ENCODE data around the gene ATF6. TPM values are rescaled to one million over a fixed set of nuclear protein-coding genes. Genes with fewer than 3 reads are reported as not detected.

Gene ATF6
- total and polyA plus RNA-seq, 2 donors from 2014 or later: 11.5 to 35.6 TPM

GRCh38 chr1:161987872-161988271, 221.8 kb downstream of the ATF6 start:
- Histone ChIP-seq H3K4me3 (ENCODE audit: low read length in 3 of 3) (no peak overlapping the region), H3K4me1 (ENCODE audit: control insufficient read depth in 2 of 3, insufficient read depth in 2 of 3, low read depth in 1 of 3, low read length in 3 of 3) (no peaks in the 10 kb centered on the region), H3K9ac (ENCODE audit: low read length in 3 of 3) (no peak overlapping the region), H3K9me3 (ENCODE audit: control insufficient read depth in 2 of 3, insufficient read depth in 1 of 3, low read length in 3 of 3) (peaks cover 0 to 11% (median 0%) of the 10 kb centered on the region in 3 donors), H3K27me3 (ENCODE audit: control insufficient read depth, insufficient read depth, low read length) (no peaks in the 10 kb centered on the region), H3K36me3 (ENCODE audit: control insufficient read depth in 2 of 3, insufficient read depth in 3 of 3, low read length in 3 of 3) (no peaks in the 10 kb centered on the region), H3K27ac (ENCODE audit: low read depth in 2 of 2, low read length in 2 of 2) (no peak overlapping the region)
- DNase-seq (no peak), FAIRE-seq (no peak)
- TF ChIP-seq, protein P1, sequence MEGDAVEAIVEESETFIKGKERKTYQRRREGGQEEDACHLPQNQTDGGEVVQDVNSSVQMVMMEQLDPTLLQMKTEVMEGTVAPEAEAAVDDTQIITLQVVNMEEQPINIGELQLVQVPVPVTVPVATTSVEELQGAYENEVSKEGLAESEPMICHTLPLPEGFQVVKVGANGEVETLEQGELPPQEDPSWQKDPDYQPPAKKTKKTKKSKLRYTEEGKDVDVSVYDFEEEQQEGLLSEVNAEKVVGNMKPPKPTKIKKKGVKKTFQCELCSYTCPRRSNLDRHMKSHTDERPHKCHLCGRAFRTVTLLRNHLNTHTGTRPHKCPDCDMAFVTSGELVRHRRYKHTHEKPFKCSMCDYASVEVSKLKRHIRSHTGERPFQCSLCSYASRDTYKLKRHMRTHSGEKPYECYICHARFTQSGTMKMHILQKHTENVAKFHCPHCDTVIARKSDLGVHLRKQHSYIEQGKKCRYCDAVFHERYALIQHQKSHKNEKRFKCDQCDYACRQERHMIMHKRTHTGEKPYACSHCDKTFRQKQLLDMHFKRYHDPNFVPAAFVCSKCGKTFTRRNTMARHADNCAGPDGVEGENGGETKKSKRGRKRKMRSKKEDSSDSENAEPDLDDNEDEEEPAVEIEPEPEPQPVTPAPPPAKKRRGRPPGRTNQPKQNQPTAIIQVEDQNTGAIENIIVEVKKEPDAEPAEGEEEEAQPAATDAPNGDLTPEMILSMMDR (IDR thresholded peaks at IDR 0.05; ENCODE audit: borderline replicate concordance, extremely low read depth, insufficient read depth): no peak
- intact Hi-C loops (cut with DNase I): no loop called here

- no peaks in the 10 kb centered on the region for H3K4me1 ChIP-seq (ENCODE audit: control insufficient read depth in 2 of 3, insufficient read depth in 2 of 3, low read depth in 1 of 3, low read length in 3 of 3)
- FAIRE-seq (no peak), DNase-seq (no peak)
- no peaks in the 10 kb centered on the region for H3K36me3 ChIP-seq (ENCODE audit: control insufficient read depth in 2 of 3, insufficient read depth in 3 of 3, low read length in 3 of 3)
- H3K27me3 ChIP-seq (ENCODE audit: control insufficient read depth, insufficient read depth, low read length): no peaks in the 10 kb centered on the region
- no peak overlapping the region for H3K4me3 ChIP-seq (ENCODE audit: low read length in 3 of 3)
- TF ChIP-seq, protein P1 (IDR thresholded peaks at IDR 0.05; ENCODE audit: borderline replicate concordance, extremely low read depth, insufficient read depth): no peak
- intact Hi-C loops (cut with DNase I): no loop called here
- no peak overlapping the region for H3K27ac ChIP-seq (ENCODE audit: low read depth in 2 of 2, low read length in 2 of 2)
- H3K9ac ChIP-seq (ENCODE audit: low read length in 3 of 3): no peak overlapping the region
- peaks cover 0 to 11% (median 0%) of the 10 kb centered on the region in 3 donors for H3K9me3 ChIP-seq (ENCODE audit: control insufficient read depth in 2 of 3, insufficient read depth in 1 of 3, low read length in 3 of 3)
These were observed 222.3 kb downstream of the ATF6 start for GRCh38 chr1:161988413-161988812.

DNA sequence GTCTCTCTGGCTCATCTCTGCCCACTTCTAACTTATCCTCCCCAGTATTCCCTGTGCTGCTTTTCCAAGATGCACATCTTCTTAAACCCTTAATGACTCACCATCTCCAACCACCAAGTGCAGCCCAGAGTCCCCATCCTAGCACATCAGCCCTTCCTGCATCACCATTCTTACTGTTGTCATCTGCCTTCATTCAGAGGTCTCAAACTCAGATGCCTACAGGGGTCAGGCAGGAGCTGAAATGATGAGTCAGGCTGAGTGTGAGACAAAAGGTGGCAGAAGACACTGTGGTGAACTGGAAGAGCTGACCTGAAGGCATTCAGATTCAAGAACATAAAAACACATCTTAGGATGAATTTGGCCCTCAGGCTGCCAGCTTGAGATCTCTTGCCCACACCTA, 223.0 kb downstream of the ATF6 start:
- TF ChIP-seq, protein P1 (IDR thresholded peaks at IDR 0.05; ENCODE audit: borderline replicate concordance, extremely low read depth, insufficient read depth): no peak
- Histone ChIP-seq H3K27ac (ENCODE audit: low read depth in 2 of 2, low read length in 2 of 2) (no peak overlapping the region), H3K9ac (ENCODE audit: low read length in 3 of 3) (no peak overlapping the region), H3K9me3 (ENCODE audit: control insufficient read depth in 2 of 3, insufficient read depth in 1 of 3, low read length in 3 of 3) (peaks cover 0 to 11% (median 0%) of the 10 kb centered on the region in 3 donors), H3K27me3 (ENCODE audit: control insufficient read depth, insufficient read depth, low read length) (no peaks in the 10 kb centered on the region), H3K4me3 (ENCODE audit: low read length in 3 of 3) (no peak overlapping the region), H3K36me3 (ENCODE audit: control insufficient read depth in 2 of 3, insufficient read depth in 3 of 3, low read length in 3 of 3) (no peaks in the 10 kb centered on the region), H3K4me1 (ENCODE audit: control insufficient read depth in 2 of 3, insufficient read depth in 2 of 3, low read depth in 1 of 3, low read length in 3 of 3) (no peaks in the 10 kb centered on the region)
- intact Hi-C loops (cut with DNase I): no loop called here
- FAIRE-seq: no peak
- no peak for DNase-seq

DNA sequence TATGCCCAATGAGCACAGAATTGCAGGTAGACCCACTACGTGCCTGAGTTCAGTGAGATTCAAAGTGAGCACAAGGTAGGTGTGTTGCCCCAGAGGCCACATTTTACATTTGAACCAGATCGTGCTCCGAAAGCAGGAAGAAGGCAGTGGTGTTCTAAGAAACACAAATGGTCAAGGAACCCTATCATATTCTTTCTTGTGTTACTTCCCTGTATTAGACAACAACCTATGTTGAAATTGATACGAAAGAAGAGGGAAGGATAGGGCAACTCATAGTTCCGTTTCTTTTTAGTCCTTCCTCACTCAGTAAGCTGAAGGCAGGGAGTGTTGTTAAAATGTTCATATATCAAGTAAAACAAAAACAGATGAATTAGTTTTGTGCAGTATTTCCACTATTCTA, 223.7 kb downstream of the ATF6 start:
- Histone ChIP-seq H3K9ac (ENCODE audit: low read length in 3 of 3) (no peak overlapping the region), H3K36me3 (ENCODE audit: control insufficient read depth in 2 of 3, insufficient read depth in 3 of 3, low read length in 3 of 3) (no peaks in the 10 kb centered on the region), H3K27me3 (ENCODE audit: control insufficient read depth, insufficient read depth, low read length) (no peaks in the 10 kb centered on the region), H3K4me1 (ENCODE audit: control insufficient read depth in 2 of 3, insufficient read depth in 2 of 3, low read depth in 1 of 3, low read length in 3 of 3) (no peaks in the 10 kb centered on the region), H3K27ac (ENCODE audit: low read depth in 2 of 2, low read length in 2 of 2) (no peak overlapping the region), H3K4me3 (ENCODE audit: low read length in 3 of 3) (no peak overlapping the region), H3K9me3 (ENCODE audit: control insufficient read depth in 2 of 3, insufficient read depth in 1 of 3, low read length in 3 of 3) (peaks cover 0 to 11% (median 0%) of the 10 kb centered on the region in 3 donors)
- TF ChIP-seq, protein P1 (IDR thresholded peaks at IDR 0.05; ENCODE audit: borderline replicate concordance, extremely low read depth, insufficient read depth): no peak
- FAIRE-seq (no peak), DNase-seq (no peak)
- intact Hi-C loops (cut with DNase I): no loop called here
